Esophagus squamous epithelium (tissue), 4 donors: ENCODE data around the gene TNRC6B.

Experiments
- POLR2A ChIP-seq, 4 donors: fragments of 450-650 bp; IDR thresholded peaks; one replicate each; pipeline ENCODE4 v1.6.1; 2017; ENCODE audit warnings: antibody characterized with exemption in 4 of 4, mild to moderate bottlenecking in 4 of 4, moderate library complexity in 3 of 4
- TF ChIP-seq, protein P1 (sequence below), 6 experiments: fragments of 450-650 bp in 4 of 6; fragments of 200-600 bp in 2 of 6; sonication (generic) in 2 of 6; IDR thresholded peaks; one replicate each; pipeline ENCODE4 v1.5.1; 2016 to 2019; ENCODE audit warnings: antibody characterized with exemption in 6 of 6, mild to moderate bottlenecking in 4 of 6, moderate library complexity in 4 of 6

DNA sequence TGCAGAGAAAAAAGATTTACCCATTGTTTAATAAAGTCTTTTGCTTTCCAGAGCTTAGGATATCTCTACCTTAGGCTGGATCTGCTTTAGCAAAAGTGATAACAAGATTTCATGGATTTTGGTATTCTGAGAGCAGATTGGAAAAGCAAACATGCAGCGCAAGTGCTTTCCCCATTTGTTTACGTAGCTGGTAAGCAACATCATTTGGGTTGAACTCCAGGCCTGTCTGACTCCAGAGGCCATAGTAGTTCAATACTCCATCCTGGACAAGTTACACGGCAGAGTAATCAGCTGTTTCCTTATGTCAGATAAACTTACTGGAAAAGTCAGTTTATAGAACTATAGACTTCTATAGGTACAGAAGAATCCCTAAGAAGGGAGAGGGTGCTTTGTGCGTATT is 40.6 kb upstream of the TNRC6B start:
- TF ChIP-seq, protein P1, sequence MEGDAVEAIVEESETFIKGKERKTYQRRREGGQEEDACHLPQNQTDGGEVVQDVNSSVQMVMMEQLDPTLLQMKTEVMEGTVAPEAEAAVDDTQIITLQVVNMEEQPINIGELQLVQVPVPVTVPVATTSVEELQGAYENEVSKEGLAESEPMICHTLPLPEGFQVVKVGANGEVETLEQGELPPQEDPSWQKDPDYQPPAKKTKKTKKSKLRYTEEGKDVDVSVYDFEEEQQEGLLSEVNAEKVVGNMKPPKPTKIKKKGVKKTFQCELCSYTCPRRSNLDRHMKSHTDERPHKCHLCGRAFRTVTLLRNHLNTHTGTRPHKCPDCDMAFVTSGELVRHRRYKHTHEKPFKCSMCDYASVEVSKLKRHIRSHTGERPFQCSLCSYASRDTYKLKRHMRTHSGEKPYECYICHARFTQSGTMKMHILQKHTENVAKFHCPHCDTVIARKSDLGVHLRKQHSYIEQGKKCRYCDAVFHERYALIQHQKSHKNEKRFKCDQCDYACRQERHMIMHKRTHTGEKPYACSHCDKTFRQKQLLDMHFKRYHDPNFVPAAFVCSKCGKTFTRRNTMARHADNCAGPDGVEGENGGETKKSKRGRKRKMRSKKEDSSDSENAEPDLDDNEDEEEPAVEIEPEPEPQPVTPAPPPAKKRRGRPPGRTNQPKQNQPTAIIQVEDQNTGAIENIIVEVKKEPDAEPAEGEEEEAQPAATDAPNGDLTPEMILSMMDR (IDR thresholded peaks at IDR 0.05), result no peak
- TF ChIP-seq POLR2A (IDR thresholded peaks at IDR 0.05), result no peak
